ENCODE data around the gene PLCH2. TPM values are rescaled to one million over a fixed set of nuclear protein-coding genes. Genes with fewer than 3 reads are reported as not detected.

Gene PLCH2
- total and polyA plus RNA-seq, 9 of the 15 experiments (the other 6 are each of a cell fraction or from before 2014, with no cell fraction given): 0.16 TPM; not detected in 8

DNA sequence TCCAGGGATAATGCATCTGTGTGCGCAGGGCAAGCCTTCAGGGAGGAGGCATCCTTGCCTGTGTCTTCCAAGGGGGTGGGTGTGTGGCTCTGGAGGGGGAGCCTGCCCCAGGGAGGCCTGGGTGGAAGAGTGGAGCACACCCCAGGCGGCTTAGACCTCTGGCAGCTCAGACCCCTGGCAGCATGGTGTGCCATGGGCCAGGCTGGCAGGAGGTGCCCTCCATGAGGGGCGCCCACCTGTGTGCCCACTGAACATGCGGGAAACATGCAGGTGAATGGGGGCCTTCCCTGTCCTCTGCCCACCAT, 51.4 kb downstream of the PLCH2 start:
- H3K9me3 ChIP-seq (replicated peaks; ENCODE audit: control insufficient read depth, insufficient read depth, low read depth, low read length): no peaks in the 10 kb centered on the region
- BruUV-seq (replicated peaks): no TSS peak
- no peak for FAIRE-seq
- H3K27me3 ChIP-seq (ENCODE audit: control insufficient read depth in 2 of 2, insufficient read depth in 2 of 2, low read length in 2 of 2): peaks cover 29 to 34% of the 10 kb centered on the region in 2 experiments; a peak in 4 of 5 replicates
- intact Hi-C loops (cut with micrococcal nuclease) (no loop called here), in situ Hi-C loops (cut with MboI) (loop anchor here (25.0 kb wide), 1 partner anchor 340 kb away; the partner anchor contains the start of gene FAAP20)
- peaks cover 26% of the 10 kb centered on the region for H3K36me3 ChIP-seq (ENCODE audit: control insufficient read depth, insufficient read depth, low read length)
- peak overlapping the region in 1 of 2 experiments; percentile 65; a peak in 1 of 4 replicates for H3K9ac ChIP-seq (ENCODE audit: insufficient read depth in 1 of 2, low read depth in 2 of 2, low read length in 2 of 2)
- TF ChIP-seq BACH1 (tag; IDR thresholded peaks at IDR 0.05) (no peak), SPI1 (IDR thresholded peaks at IDR 0.05; ENCODE audit: borderline replicate concordance, low read depth, low read length) (no peak), BRD4 (IDR thresholded peaks at IDR 0.05) (no peak), YBX1 (IDR thresholded peaks at IDR 0.05) (no peak), ZNF592 (IDR thresholded peaks at IDR 0.05) (no peak), SNIP1 (IDR thresholded peaks at IDR 0.05; ENCODE audit: low read depth) (no peak), XRCC5 (IDR thresholded peaks at IDR 0.05; ENCODE audit: low read depth, low read length) (no peak), CHD4 (IDR thresholded peaks at IDR 0.05; ENCODE audit: insufficient read depth, insufficient replicate concordance, low read depth, low read length, poor library complexity, severe bottlenecking) (no peak), SIX5 (IDR thresholded peaks at IDR 0.05; ENCODE audit: borderline replicate concordance in 1 of 2, insufficient read depth in 1 of 2, low read depth in 1 of 2, low read length in 2 of 2) (no peak), ZNF3 (CRISPR knock-in tag; IDR thresholded peaks at IDR 0.05) (no peak)
- CTCF ChIA-PET (ENCODE audit: low intra/inter-chr PET ratio): no interaction called here
- DNase-seq (ENCODE audit: extremely low read depth in 1 of 4, low spot score in 3 of 4): no peak
- H3K4me1 ChIP-seq (replicated peaks in 1 of 2; ENCODE audit: control insufficient read depth in 2 of 2, insufficient read depth in 2 of 2, low read length in 2 of 2): peaks cover 24 to 88% of the 10 kb centered on the region in 2 experiments; a peak in 4 of 5 replicates
- no peak overlapping the region for H2AFZ ChIP-seq (ENCODE audit: low read depth, low read length)
- H3K9me1 ChIP-seq (ENCODE audit: control insufficient read depth, insufficient read depth, low read length): peaks cover 16% of the 10 kb centered on the region
- H4K20me1 ChIP-seq (replicated peaks; ENCODE audit: control insufficient read depth, insufficient read depth, low read length): peaks cover 39% of the 10 kb centered on the region
- H3K4me3 ChIP-seq: no peak overlapping the region
- no peak for ATAC-seq
- H3K27ac ChIP-seq (ENCODE audit: extremely low read depth, low read depth, low read length): no peak overlapping the region
- POLR2A ChIA-PET: interaction anchor here (0.5 kb wide), 1 partner anchor 20 kb away, joined by 3 read pairs; no protein-coding TSS in a partner anchor
- H3K79me2 ChIP-seq (ENCODE audit: control insufficient read depth, insufficient read depth, low read length): peaks cover 36% of the 10 kb centered on the region
- WGBS (ENCODE audit: insufficient coverage, low coverage, missing lambda C conversion rate): 61% methylated on average over 4 of the region's 4 CpGs
- H3K4me2 ChIP-seq (ENCODE audit: insufficient read depth, low read length): no peak overlapping the region
